GM12878 (cell line): ENCODE results near the gene COG2. TPM values are rescaled to one million over a fixed set of nuclear protein-coding genes. Genes with fewer than 3 reads are reported as not detected.

ENCODE experiments used
- ATAC-seq: fragments of 200-7000 bp; cut with Tn5 transposase; 3 replicates; pipeline ENCODE4 v1.9.1; 2020; ENCODE audit warnings: mild to moderate bottlenecking, moderate library complexity
- BruUV-seq: library from RNA; stranded (reverse); fragments of 400-500 nt; replicated peaks from 2 replicates; lab custom pipeline; 2021; lab: Mats Ljungman, UMichigan
- CTCF ChIA-PET: fragments of 300-600 bp; sonication (Branson Sonifier 250); formaldehyde crosslinking; extraction: SDS; loops from one replicate; lab custom pipeline; 2021; ENCODE audit warnings: inconsistent platforms; lab: Yijun Ruan, JAX
- POLR2A ChIA-PET: fragments of 350-600 bp; formaldehyde crosslinking; extraction: SDS; loops from one replicate; lab custom pipeline; 2021; ENCODE audit warnings: inconsistent platforms; lab: Charles Lee
- RAD21 ChIA-PET: fragments of 300-600 bp; sonication (Branson Sonifier 250); formaldehyde crosslinking; loops from one replicate; lab custom pipeline; 2023; ENCODE audit warnings: antibody characterized with exemption; ENCODE audit not compliant: unreplicated experiment; lab: Charles Lee
- SMC1A ChIA-PET: fragments of 300-600 bp; sonication (Branson Sonifier 250); formaldehyde crosslinking; loops from one replicate; lab custom pipeline; 2023; ENCODE audit not compliant: unreplicated experiment, uncharacterized antibody; lab: Charles Lee
- DNase-seq: peaks from one replicate; pipeline ENCODE4 v3.0.0-alpha.2; 2011; ENCODE audit warnings: low read depth, low spot score
- FAIRE-seq: peaks from 3 replicates; lab custom pipeline; 2011; peaks lifted over from hg19 to GRCh38; lab: Jason Lieb, UNC
- H2AFZ ChIP-seq: 2 replicates; pipeline ENCODE4 v1.6.0; 2011; ENCODE audit warnings: low read depth, low read length, control low read depth; ENCODE audit not compliant: control insufficient read depth
- H3K27ac ChIP-seq: 2 replicates; pipeline ENCODE4 v1.5.1; 2011; ENCODE audit warnings: control low read depth; ENCODE audit not compliant: control insufficient read depth, insufficient read depth
- H3K27me3 ChIP-seq, 2 experiments: replicated peaks in 1 of 2; 2 replicates each; pipeline versions ENCODE4 v1.6.0 to v1.6.1; 2011; ENCODE audit warnings: low read length in 1 of 2; ENCODE audit not compliant: control insufficient read depth in 2 of 2, insufficient read depth in 2 of 2
- H3K36me3 ChIP-seq, 2 experiments: 2 replicates each; pipeline ENCODE4 v1.5.1; 2011; ENCODE audit warnings: low read length in 1 of 2; ENCODE audit not compliant: control insufficient read depth in 2 of 2, insufficient read depth in 2 of 2
- H3K4me1 ChIP-seq: 2 replicates; pipeline ENCODE4 v1.6.1; 2011; ENCODE audit warnings: mild to moderate bottlenecking, low read length, moderate library complexity, mixed read lengths; ENCODE audit not compliant: control insufficient read depth, insufficient read depth
- H3K4me2 ChIP-seq: 2 replicates; pipeline ENCODE4 v1.6.0; 2011; ENCODE audit warnings: control low read depth; ENCODE audit not compliant: control insufficient read depth, insufficient read depth
- H3K4me3 ChIP-seq: fragments of 200-600 bp; sonication (generic); 2 replicates; pipeline ENCODE4 v1.5.1; 2016
- H3K79me2 ChIP-seq: 2 replicates; pipeline ENCODE4 v1.6.0; 2011; ENCODE audit warnings: low read length; ENCODE audit not compliant: control insufficient read depth, insufficient read depth
- H3K9ac ChIP-seq: 2 replicates; pipeline ENCODE4 v1.8.0; 2011; ENCODE audit warnings: low read length, control low read depth, mixed read lengths; ENCODE audit not compliant: control insufficient read depth, insufficient read depth
- H3K9me3 ChIP-seq: replicated peaks from 3 replicates; pipeline ENCODE4 v1.5.1; 2011; ENCODE audit warnings: mild to moderate bottlenecking, low read length; ENCODE audit not compliant: control insufficient read depth, insufficient read depth
- H4K20me1 ChIP-seq: 2 replicates; pipeline ENCODE4 v1.6.0; 2011; ENCODE audit not compliant: control insufficient read depth, insufficient read depth
- CREB1 ChIP-seq: IDR thresholded peaks from 2 replicates; pipeline ENCODE4 v1.6.1; 2012; ENCODE audit warnings: low read depth, mild to moderate bottlenecking, inconsistent platforms
- ELK1 ChIP-seq: IDR thresholded peaks from 2 replicates; pipeline ENCODE4 v1.6.1; 2012; ENCODE audit warnings: low read depth, low read length, improper control_type of control experiment
- MEF2A ChIP-seq: IDR thresholded peaks from 2 replicates; pipeline ENCODE4 v1.6.1; 2011; ENCODE audit warnings: low read depth, mild to moderate bottlenecking, low read length, moderate library complexity; ENCODE audit not compliant: insufficient read depth
- POLR2AphosphoS2 ChIP-seq: IDR thresholded peaks from 2 replicates; pipeline ENCODE4 v1.6.1; 2011; ENCODE audit warnings: low read depth, mild to moderate bottlenecking, low read length, improper control_type of control experiment, moderate library complexity
- SMAD1 ChIP-seq: fragments of 450-650 bp; IDR thresholded peaks from 2 replicates; pipeline ENCODE4 v1.6.1; 2018; ENCODE audit warnings: mild to moderate bottlenecking, low read depth; ENCODE audit not compliant: partially characterized antibody
- SP1 ChIP-seq: IDR thresholded peaks from one replicate; pipeline ENCODE4 v1.6.1; 2011; ENCODE audit warnings: low read depth, low read length
- USF1 ChIP-seq: IDR thresholded peaks from 2 replicates; pipeline ENCODE4 v1.6.1; 2011; ENCODE audit warnings: borderline replicate concordance, low read depth, mild to moderate bottlenecking, moderate library complexity, mixed read lengths, low read length; ENCODE audit not compliant: insufficient read depth; ENCODE audit errors: extremely low read length
- ZNF274 ChIP-seq: IDR thresholded peaks from one replicate; pipeline ENCODE4 v1.8.0; 2011; ENCODE audit not compliant: insufficient read length, insufficient read depth
- whole genome bisulfite sequencing: methylation state at CpG from one replicate; pipeline ENCODE4 v1.1.6; 2016; ENCODE audit warnings: low lambda C conversion rate; ENCODE audit not compliant: insufficient replicate concordance, insufficient coverage; ENCODE audit errors: missing lambda C conversion rate; 5-methylcytosine and 5-hydroxymethylcytosine counted together
- in situ Hi-C: fragments of 300-500 bp; cut with MboI; formaldehyde crosslinking; loops from 9 replicates; pipeline ENCODE4 v1.14.3; 2018; ENCODE audit warnings: mixed read lengths
- intact Hi-C: fragments of 100-400 bp; cut with micrococcal nuclease; formaldehyde crosslinking; loops from one replicate; pipeline ENCODE4 v1.14.2; 2022; ENCODE audit not compliant: unreplicated experiment
- polyA plus RNA-seq, 11 experiments: library from polyadenylated mRNA; depleted of rRNA in 4 of 11; unstranded in 6 of 11; stranded (reverse) in 5 of 11; fragments of >200 nt; fragmentation: Nextera tagmentation in 4 of 11; fragmentation: Illumina TruSeq in 1 of 11; extraction: Ambion mirVana in 4 of 11; extraction: Trizol in 1 of 11; gene quantifications; 1 replicate in 1 of 11; 2 replicates in 10 of 11; pipeline versions ENCODE4 v1.2.1 to v1.2.3, GENCODE V29; 2011 to 2016; ENCODE audit warnings: inconsistent platforms in 2 of 11, missing spikeins in 2 of 11, low read depth in 1 of 11
- total RNA-seq, 4 experiments: library from RNA; depleted of rRNA in 3 of 4; stranded (reverse); fragments of >200 nt in 3 of 4; fragmentation: Illumina TruSeq in 1 of 4; extraction: Trizol in 1 of 4; gene quantifications; 2 replicates each; pipeline versions ENCODE4 v1.2.1 to v1.2.3, GENCODE V29; 2013 to 2021

COG2 gene
- total and polyA plus RNA-seq, 10 of the 15 experiments (the other 5 are each of a cell fraction or from before 2014, with no cell fraction given): 15.0 to 31.5 (median 28.3) TPM

GRCh38 chr1:230706020-230706699, 63.9 kb downstream of the COG2 start:
- Histone ChIP-seq H3K4me2 (no peak overlapping the region), H3K27me3 (peaks cover 0 to 2% of the 10 kb centered on the region in 2 experiments; a peak in 1 of 4 replicates), H3K9me3 (no peaks in the 10 kb centered on the region), H3K4me3 (no peak overlapping the region), H3K27ac (no peak overlapping the region), H2AFZ (no peak overlapping the region), H4K20me1 (no peaks in the 10 kb centered on the region), H3K36me3 (no peaks in the 10 kb centered on the region), H3K79me2 (no peaks in the 10 kb centered on the region), H3K4me1 (no peaks in the 10 kb centered on the region), H3K9ac (no peak overlapping the region)
- ChIA-PET CTCF (no interaction called here), RAD21 (no interaction called here), POLR2A (no interaction called here), SMC1A (no interaction called here)
- FAIRE-seq (no peak), DNase-seq (no peak), ATAC-seq (no peak)
- no TSS peak for BruUV-seq
- in situ Hi-C loops: no loop called here
- intact Hi-C loops: no loop called here
- no peak for TF ChIP-seq SMAD1
- no peak for TF ChIP-seq CREB1
- TF ChIP-seq USF1: no peak
- no peak for TF ChIP-seq MEF2A
- no peak for TF ChIP-seq SP1
- TF ChIP-seq POLR2AphosphoS2: no peak
- TF ChIP-seq ELK1: no peak
- TF ChIP-seq ZNF274: no peak
- WGBS: 24% methylated on average over 9 of the region's 9 CpGs
